ENCODE data around the gene VPS11.

- no peak for TF ChIP-seq CTCF (IDR thresholded peaks at IDR 0.05; ENCODE audit: low read depth, low read length)
- no peak for TF ChIP-seq EZH2phosphoT487 (IDR thresholded peaks at IDR 0.05; ENCODE audit: low read depth)
Observed at GRCh38 chr11:119056421-119056999, 11.1 kb upstream of the VPS11 start.

Measured in OCI-LY3 (cell line).